PC-9 (cell line): ENCODE measurements around the gene SLC17A7.

Experiments
- EZH2 ChIP-seq: fragments of 200-600 bp; sonication (generic); IDR thresholded peaks from 2 replicates; pipeline ENCODE4 v1.8.0; 2017; ENCODE audit warnings: antibody characterized with exemption, low read depth
- TF ChIP-seq, protein P1 (sequence below): fragments of 200-600 bp; sonication (generic); conservative IDR thresholded peaks from 2 replicates; pipeline ENCODE4 v1.6.1; 2017; ENCODE audit warnings: mixed run types, antibody characterized with exemption, mild to moderate bottlenecking, moderate library complexity

DNA sequence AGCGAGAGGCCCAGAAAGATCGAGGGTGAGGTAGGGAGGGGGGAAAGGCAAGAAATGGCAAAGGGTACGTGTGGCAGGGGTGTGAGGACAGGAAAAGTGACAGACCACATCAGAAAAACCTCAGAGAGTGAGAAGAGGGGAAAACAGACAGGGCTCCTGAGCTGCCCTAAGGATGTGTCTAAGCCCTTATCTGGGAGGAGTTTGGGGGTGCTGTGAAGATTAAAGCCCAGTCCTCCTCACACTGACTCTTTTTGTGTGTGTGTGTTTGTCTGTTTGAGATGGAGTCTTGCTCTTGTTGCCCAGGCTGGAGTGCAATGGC lies 17.4 kb downstream of the SLC17A7 start:
- TF ChIP-seq, protein P1, sequence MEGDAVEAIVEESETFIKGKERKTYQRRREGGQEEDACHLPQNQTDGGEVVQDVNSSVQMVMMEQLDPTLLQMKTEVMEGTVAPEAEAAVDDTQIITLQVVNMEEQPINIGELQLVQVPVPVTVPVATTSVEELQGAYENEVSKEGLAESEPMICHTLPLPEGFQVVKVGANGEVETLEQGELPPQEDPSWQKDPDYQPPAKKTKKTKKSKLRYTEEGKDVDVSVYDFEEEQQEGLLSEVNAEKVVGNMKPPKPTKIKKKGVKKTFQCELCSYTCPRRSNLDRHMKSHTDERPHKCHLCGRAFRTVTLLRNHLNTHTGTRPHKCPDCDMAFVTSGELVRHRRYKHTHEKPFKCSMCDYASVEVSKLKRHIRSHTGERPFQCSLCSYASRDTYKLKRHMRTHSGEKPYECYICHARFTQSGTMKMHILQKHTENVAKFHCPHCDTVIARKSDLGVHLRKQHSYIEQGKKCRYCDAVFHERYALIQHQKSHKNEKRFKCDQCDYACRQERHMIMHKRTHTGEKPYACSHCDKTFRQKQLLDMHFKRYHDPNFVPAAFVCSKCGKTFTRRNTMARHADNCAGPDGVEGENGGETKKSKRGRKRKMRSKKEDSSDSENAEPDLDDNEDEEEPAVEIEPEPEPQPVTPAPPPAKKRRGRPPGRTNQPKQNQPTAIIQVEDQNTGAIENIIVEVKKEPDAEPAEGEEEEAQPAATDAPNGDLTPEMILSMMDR, result no peak
- no peak for TF ChIP-seq EZH2
